CD1c-positive myeloid dendritic cell (primary cell): ENCODE data around the gene ERAL1.
"Not testable (repeated sequence)": the region's sequence is repeated elsewhere in the genome, so short reads cannot be mapped to it uniquely, and the experiment has no call there.

ENCODE experiments used
- DNase-seq: peaks from one replicate; pipeline ENCODE4 v3.0.0-alpha.2; 2016; ENCODE audit errors: extremely low spot score

Gene ERAL1

DNA sequence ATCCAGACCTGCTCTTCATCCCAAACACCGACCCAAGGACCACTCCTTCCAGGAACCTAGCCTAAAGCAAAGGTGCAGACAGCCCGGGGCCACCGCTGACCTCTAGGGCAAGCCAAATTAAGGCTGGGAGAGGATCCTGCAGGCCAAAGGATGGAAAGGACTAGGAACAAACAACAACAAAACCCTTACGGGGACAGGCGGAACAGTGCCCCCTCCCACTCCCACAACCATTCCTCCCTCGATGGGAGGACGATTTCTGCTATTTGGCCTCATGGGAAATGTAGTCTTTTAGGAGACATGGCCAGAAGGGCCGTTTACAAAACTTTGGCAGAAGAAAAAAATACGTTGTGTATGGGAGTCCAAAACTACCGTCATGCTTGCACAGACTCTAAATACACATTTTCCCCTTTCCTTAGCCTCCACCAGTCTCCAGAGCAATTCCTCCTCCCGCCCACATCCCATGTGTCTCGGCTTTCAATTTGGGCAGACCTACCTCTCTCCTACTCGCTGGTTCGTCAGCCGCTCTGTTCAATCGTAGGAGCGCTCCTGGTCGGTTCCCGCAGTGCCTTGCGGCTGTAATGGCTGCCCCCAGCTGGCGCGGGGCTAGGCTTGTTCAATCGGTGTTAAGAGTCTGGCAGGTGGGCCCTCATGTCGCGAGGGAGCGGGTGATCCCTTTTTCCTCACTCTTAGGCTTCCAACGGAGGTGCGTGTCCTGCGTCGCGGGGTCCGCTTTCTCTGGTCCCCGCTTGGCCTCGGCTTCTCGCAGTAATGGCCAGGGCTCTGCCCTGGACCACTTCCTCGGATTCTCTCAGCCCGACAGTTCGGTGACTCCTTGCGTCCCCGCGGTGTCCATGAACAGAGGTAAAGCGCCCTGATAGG, at the start of gene ERAL1:
Gene ERAL1, plus strand, starts transcription at position 560 of the 879 bp plus-strand sequence. Its CDS starts 19 bp downstream, at position 579.
- DNase-seq, result peak; percentile 92

GRCh38 chr17:28807925-28808634, 46.7 kb upstream of the ERAL1 start:
- DNase-seq, result peak; percentile 47

DNA sequence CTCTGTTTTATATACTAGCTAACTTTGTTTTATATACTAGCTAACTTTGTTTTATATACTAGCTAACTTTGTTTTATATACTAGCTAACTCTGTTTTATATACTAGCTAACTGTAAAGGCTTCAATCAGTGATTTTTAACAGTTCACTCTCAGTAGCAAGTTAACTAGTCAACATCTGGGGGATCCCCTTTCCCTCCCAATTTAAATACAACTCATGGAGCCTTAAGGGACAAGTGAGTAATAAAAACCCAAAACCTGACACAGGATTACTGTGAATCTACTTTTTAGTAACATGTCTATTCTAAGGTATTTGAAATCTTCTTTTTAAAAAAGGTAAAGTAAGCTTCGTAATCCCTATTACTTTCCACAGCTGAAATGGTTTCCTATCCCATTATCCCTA, 44.4 kb upstream of the ERAL1 start:
- no peak for DNase-seq

DNA sequence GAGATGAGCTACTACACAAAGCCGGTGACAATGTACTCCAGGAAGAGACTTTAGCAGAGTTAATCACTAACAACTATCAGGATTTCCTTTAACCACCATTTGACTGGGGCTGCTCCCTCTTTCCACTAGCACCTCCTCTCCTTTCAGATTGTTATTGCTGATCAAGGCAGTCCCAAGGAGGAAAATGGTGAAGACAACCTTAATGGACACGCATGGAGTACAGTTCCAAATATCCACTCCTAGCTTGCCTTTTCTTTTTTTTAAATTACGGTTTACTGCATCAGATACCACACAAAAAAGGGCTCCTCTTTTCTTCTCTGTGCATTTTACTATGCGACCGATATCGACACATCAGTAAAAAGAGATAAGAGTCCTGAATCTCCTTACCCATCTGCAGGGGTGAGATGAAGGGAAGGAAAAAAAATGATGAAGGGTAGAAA, 43.1 kb upstream of the ERAL1 start:
- DNase-seq, result no peak

GRCh38 chr17:28812091-28812747, 42.6 kb upstream of the ERAL1 start:
- DNase-seq, result peak; percentile 97

- DNase-seq, result peak; percentile 58
These were observed 42.0 kb upstream of the ERAL1 start for GRCh38 chr17:28812748-28813377.

GRCh38 chr17:28816540-28816939, 38.3 kb upstream of the ERAL1 start:
- DNase-seq, result no peak

GRCh38 chr17:28818819-28819221, 36.0 kb upstream of the ERAL1 start:
- DNase-seq, result no peak

GRCh38 chr17:28819582-28819981, 35.2 kb upstream of the ERAL1 start:
- DNase-seq, result no peak

DNA sequence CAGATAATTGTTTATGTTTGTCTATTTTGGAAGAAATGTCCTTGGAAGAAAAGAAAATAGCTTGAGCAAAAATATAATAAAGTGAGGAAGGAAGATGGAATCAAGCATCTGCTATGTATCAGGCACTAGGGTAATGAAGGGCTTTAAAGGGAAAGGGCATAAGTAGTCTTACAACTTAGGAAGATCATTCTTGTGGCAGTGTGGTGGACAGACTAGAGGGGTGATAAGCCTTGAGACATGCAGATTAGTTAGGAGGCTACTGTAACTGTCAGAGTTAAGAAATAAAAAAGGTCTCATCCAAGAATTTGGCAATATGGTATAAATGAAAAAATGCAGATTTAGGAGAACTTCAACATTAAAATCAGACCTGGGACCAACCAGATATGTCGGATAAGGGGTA, 27.1 kb upstream of the ERAL1 start:
- no peak for DNase-seq

- no peak for DNase-seq
These were observed 26.3 kb upstream of the ERAL1 start for GRCh38 chr17:28828294-28829040.

- no peak for DNase-seq
These were observed 20.4 kb upstream of the ERAL1 start for GRCh38 chr17:28834420-28834819.

- not testable (repeated sequence) for DNase-seq
These were observed 18.3 kb upstream of the ERAL1 start for GRCh38 chr17:28836541-28836940.

DNA sequence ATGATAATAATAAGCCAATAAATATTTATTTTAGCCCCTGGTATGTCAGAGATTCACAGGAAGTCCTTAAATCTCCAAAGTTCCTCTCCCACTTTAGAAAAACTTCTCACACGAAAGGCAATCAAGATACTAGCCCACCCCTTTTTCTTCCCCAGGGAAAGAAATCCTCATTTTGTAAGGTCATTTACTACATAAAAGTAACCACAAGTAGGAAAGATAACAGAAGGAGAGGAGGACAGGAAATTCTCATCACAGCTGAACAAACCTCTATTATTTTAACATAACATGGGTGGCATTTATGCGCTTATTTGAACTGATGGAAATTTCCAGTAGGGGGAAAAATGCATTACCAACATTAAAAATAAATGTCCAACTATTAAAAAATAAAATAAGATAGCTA, 15.6 kb upstream of the ERAL1 start:
- no peak for DNase-seq

DNA sequence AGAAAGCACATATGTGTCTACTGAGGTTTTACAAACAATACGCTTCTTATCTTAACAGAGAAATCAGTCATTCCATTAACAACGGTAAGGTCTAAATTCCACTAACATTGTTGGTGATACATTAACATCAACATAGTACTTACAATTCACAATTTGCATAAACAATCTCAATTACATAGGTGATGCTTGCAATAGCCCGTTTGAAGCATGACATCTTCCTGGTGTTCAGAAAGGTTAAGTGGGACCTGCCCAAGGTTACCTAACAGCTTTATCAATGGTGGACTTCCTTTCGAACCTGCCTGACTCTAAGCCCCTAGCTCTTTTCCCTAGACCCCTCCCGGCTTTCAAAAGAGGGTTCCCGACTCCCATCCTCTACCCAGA, 12.9 kb upstream of the ERAL1 start:
- no peak for DNase-seq

- peak; percentile 94 for DNase-seq
These were observed 12.4 kb upstream of the ERAL1 start, which contains the start of gene FAM222B for GRCh38 chr17:28842282-28843012. Gene FAM222B (minus strand): TSS chr17:28842790. CDS start chr17:28766667, 76,123 bp downstream.

GRCh38 chr17:28843816-28844148, 11.0 kb upstream of the ERAL1 start:
- DNase-seq, result no peak

GRCh38 chr17:28846231-28846630, 8.6 kb upstream of the ERAL1 start:
- no peak for DNase-seq

DNA sequence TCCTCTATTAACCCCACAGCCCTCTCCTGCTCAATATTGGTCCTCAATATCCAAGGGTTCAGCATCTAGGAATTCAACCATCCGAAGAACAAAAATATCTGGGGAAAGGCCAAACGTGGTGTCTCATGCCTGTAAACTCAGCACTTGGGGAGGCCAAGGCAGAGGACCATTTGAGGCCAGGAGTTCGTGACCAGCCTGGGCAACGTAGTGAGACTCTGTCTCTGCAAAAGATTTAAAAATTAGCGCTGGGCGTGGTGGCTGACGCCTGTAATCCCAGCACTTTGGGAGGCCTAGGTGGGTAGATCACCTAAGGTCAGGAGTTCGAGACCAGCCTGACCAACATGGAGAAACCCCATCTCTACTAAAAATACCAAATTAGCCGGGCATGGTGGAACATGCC, 8.1 kb upstream of the ERAL1 start:
- not testable (repeated sequence) for DNase-seq

- peak; percentile 67 for DNase-seq
These were observed 6.1 kb upstream of the ERAL1 start for GRCh38 chr17:28848667-28849066.

DNA sequence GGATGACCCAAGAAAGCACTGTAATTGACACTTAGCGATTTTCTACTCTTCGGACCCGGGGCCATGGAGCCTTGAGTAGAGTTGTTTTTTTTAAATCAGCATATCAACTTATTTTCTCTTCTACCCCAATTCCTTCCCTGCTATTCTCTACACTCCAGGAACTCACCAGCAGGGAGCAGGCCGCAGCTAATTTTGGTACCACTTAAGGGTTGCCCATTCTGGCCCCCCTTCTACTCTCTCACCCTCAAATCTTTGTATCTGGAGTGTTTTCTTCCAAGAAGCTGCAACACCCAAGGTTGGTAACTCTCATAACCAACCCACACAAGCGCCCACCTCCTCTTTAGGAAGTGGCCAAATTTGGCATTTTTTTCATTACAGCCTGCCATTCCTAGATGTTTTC, 5.5 kb upstream of the ERAL1 start:
- DNase-seq, result no peak
